HG02852 (cell line): Measurements from ENCODE around the gene DNAH2.

ENCODE experiments used
- ATAC-seq: cut with Tn5 transposase; IDR thresholded peaks from one replicate; pipeline ENCODE4 v1.9.1; 2021; ENCODE audit warnings: mild to moderate bottlenecking, moderate library complexity; ENCODE audit not compliant: unreplicated experiment

DNAH2 gene

DNA sequence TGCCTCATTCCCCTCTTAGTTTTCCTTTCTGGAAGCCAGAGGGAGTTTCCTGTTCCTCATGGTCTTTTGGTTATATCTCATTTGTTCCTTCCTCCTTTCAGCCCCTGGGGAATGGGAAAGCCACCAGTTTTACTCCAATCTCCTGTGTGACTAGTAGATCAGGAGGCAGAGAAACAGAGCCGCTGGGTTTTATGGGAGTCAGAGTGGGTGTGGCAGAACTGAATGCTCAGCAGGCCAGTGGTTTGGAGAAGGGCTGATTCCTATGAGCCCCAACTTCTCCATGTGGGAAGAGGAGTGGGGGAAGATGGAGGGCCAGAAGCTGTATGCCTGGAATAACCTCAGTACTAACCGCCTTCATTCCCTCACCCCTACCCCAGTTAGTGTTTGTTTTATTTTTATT, 4.1 kb downstream of the DNAH2 start:
- ATAC-seq, result no peak

DNA sequence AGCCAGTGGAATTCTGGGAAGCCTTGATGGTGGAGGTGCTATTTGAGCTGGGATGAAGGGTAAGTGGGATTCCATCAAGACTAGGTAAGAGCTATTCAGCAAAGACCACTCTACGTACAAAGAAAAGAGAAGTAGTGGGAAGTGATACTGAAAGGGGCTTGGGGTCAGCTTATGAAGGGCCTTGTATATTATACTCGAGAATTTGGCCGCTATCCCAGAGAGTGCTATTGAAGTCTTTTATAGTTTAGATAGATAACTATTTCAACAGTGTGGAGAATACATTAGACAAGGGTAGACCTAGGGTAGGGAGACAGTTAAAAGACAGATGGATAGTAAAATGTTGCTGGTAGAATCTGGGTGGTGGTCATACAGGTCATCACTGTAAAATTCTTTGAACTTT, 10.3 kb downstream of the DNAH2 start:
- no peak for ATAC-seq

DNA sequence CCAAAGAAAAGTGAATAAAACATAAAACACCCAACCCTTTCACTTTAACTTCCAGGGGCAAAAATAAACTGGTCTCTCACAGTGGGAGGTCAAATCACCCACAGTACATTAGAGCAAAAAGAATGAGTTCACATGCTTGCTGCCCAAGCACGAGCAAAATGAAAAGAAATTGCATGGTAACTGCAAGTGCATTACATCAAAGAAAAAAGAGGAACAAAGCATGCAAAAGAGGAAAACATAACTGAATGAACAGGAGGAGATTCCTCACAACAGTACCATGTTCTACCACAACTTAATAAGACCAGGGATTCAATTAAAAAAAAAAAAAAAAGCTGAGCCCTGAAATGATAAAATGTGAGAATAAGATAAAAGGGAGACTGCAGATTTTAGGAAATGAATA, 12.3 kb downstream of the DNAH2 start:
- ATAC-seq, result no peak

DNA sequence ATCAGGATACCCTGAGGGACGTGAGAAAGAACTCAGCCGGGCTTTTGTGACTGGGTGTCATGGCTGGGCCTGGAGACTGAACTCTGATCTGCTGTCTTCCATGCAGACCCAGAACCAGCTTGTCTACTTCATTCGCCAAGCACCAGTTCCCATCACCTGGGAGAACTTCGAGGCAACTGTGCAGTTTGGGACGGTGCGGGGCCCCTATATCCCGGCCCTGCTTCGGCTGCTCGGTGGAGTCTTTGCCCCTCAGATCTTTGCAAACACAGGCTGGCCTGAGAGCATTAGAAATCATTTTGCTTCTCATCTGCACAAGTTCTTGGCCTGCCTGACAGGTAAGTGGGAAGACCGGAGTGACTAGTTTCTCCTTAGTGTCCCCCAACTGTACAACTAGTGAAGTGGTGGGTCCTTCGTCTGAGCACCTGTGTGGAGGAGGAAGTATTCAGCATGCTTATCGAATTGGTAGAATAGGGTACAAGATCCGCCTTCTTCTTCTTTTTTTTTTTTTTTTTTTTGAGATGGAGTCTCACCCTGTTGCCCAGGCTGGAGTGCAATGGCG, 15.5 kb downstream of the DNAH2 start:
- no peak for ATAC-seq

DNA sequence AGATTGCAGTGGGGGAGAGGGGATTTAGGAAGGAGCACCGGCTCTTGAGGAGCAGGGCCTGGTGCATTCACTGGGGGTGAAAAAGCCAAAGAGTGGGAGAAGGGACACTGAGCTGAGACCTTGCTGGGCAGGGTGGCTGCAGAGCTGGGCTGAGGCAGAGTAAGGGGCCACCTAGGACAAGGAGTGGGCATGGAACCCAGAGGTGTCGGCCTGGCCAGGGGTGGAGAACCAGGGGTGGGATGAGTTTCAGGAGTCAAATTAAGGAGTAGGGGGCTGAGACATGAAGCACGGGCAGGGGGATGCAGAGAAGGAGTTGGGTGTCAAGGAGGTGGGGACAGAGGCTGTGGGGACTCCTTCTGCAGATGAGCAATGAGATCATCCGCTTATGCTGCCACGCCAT, 20.1 kb downstream of the DNAH2 start:
- no peak for ATAC-seq

DNA sequence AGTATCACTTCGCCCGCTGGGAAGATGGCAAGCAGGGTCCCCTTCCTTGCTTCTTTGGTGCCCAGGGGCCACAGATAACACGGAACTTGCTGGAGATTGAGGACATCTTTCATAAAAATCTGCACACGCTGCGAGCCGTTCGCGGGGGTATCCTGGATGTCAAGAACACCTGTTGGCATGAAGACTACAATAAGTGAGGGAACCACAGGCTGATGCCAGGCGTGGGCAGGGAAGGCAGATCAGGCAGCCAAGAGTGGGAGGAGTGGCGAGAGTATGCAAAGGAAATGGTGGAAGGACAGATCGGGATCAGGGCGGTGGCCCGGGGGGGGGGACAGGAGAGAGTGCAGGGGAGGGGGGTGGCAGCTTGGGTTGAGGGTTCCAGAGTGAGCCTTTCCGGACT, 22.2 kb downstream of the DNAH2 start:
- ATAC-seq, result no peak

DNA sequence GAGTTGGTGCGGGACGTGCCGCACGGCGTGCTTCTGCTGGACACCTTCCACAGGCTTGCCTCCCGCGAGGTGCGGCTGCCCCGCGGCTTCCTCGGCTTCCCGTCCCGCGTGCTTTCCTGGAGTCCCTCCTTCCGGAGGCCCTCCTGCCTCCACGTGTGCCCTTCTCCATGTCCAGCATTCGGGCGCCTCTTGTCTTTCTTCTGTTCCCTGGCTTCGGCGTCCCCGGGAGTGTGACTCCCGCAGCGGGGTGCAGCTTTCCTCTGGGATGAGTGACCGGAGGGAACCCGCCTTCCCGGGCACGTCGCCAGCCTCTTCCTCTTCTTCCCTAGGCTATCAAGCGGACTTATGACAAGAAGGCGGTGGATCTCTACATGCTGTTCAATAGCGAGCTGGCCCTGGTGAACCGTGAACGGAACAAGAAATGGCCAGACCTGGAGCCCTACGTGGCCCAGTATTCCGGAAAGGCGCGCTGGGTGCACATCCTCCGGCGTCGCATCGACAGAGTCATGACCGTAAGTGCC, 23.0 kb downstream of the DNAH2 start:
- no peak for ATAC-seq

DNA sequence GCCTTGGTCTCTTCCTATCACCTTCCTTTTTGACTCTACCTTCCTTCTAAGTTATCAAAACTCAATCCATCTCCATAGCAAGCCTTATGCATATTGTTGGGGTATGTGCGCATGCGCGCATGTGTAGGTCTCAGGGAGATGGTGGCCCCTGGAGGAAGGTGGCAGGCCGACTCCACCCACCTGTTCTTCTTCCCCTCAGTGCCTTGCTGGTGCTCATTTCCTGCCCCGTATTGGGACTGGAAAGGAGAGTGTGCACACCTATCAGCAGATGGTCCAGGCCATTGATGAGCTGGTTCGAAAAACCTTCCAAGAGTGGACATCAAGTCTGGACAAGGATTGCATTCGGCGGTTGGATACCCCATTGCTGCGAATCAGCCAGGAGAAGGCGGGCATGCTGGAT, 25.2 kb downstream of the DNAH2 start:
- ATAC-seq, result no peak

DNA sequence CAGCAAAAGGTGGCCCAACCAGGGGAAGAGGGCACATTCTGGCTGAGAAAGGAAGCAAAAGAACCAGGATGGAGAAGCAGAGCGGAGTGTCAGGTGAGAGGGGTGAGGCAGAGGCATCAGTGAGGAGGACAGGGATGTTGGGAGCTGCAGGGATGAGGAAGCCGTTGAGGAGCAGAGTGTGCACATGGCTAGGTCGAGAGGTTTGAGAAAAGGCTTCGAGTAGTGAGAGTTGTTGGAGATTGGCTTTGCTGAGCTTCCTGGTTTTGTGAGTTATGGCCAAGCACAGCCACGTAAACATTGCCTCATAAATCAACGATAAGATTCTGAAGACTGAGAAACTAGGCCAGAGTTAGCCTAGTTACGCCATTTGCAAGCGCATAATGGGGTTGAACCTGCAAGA, 26.9 kb downstream of the DNAH2 start:
- no peak for ATAC-seq

DNA sequence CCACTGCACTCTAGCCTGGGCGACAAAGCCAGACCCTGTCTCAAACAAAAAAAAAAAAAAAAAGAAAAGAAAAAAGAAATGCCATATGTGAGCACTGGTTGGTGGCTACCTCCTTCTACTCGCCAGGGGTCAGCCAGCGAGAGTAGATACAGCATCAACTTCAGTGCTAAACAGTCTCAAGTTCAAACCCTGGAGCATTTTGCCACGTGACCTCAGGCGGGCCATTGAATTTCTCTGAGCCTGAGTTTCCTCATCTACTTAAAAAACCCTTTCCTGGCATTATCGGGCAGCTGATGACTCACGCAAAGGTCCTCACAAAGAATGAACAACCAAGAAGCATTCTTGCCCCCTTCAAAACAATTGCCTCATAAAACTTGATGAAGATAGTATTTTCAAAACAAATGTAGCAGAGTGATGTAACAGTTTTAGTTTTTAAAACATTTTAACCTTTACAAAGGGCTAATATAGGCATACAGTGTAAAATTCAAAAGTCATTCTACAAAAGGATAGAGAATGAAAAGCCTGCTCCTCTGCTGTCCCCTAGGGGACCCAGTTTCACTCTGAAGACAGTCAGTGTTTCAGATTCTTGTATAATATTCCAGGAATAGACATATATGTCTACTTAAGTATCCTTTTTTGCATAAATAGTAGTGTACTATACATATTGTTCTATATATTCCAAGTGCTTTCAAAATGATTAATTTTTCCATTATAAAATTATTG, 28.4 kb downstream of the DNAH2 start:
- ATAC-seq, result no peak

DNA sequence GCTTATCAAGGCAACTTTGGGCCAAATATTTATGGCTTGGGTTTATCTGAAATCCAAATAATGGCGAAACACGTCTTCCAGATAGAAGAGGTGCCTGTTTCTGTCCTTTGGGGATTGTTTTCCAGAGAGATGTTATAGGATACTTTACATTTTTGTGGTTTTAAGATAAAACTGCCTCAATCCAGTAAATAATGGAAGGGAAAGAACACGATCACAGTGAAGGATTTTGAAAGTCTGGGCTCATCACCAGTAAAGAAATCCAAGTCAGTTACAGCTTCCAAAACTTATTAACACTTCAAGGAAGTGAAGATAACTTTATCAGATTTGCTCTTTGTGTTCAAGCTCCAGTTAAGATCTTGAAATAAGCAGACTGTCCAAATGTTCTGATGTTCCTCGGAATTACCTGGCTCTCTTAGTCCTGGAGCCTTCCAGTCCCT, 30.1 kb downstream of the DNAH2 start:
- no peak for ATAC-seq

DNA sequence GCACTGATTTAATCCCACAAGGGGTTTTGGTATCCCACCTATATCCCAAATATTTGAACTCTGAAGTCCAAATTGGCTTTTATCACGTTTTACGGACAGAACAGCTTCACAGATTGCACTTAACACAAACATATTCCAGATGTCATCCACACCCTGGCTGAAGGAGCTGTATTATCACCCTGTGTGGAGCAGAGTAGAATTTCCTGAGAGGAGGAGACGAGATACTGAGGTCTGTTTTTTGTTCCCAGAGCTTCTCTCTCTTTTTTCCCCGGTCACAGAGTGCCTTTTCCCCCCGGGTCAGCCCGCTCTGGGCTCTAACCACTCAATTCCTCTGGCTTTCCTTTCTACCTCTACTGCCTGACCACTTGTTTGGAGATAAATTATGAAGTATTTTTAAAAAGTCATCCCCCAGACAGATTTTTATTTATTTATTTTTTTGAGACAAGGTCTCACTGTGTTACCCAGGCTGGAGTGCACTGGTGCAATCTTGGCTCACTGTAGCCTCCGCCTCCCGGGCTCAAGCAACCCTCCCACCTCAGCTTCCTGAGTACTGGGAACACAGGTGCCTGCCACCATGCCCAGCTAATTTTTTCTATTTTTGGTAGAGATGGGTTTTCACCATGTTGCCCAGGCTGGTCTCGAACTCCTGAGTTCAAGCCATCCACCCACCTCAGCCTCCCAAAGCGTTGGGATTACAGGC, 30.7 kb downstream of the DNAH2 start:
- no peak for ATAC-seq

DNA sequence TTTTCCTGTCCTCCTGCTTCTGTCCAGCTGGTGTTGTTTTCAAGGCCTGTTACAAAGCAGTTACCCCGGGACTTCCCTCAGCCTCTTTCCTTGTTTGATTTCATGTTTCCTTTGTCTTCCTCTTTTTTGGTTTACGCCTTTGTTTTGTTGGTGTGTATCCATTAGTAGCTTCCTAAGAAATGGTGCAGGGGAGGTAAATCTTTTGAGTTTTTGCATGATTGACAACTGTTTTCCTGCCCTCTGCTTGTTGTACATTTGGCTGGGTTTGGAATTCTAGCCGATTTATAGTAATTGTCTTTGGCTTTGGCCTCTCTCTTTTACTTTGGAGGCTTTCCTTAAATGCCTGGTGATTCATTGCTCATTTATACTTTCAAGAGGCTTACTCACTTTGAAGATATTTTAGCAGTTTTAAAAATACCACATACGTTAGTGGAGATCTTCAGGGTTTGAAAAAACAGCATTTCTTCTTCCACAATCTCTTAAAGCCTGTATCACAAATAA, 32.8 kb downstream of the DNAH2 start:
- ATAC-seq, result no peak

DNA sequence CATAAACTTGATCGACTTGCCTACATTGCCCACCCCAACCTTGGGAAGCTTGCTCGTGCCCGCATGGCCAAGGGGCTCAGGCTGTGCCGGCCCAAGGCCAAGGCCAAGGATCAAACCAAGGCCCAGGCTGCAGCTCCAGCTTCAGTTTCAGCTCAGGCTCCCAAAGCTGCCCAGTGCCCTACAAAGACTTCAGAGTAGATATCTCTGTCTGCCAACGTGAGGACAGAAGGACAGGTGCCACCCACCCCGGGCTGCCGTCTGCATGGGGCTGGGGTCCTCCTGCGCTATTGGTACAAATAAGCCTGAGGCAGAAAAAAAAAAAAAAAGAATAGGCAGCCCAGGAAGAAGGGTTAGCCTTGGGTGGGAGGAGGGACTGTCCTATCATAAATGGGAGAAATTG, 37.1 kb downstream of the DNAH2 start:
- no peak for ATAC-seq

DNA sequence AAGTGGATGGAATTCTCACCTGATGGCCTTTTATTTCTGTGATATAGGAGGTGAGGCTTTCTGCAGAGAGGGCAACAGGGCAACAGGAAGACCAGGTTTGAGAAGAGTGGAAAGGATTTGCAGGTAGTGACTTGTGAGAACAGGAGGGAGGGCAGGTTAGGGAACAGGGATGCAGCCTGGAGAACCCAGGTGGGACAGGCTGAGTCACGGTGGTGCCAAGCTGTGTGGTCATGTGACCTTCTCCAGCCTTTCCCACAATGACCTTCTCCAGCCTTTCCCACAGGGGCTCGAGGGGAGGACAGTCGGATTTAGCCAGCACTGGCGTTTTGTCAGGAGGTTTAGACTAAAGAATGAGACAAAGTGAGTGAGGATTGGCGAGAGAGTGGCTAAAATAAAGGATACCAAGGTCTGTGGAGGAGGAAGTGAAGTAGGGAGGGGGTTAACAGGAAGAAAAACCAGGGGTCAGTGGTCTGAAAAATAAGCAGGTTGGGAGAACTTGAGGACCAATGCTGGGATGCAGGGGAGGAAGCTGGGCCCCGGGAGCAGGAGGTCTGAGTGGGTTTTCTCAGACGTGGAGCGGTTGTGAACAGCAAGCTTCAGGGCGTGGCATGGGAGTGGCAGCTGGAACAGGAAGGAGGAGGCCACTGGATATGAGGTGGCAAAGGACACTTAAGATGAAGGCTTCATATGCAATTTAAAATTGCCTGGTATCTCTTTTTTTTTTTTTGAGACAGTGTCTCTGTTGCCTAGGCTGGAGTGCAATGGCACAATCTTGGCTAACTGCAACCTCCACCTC, 37.7 kb downstream of the DNAH2 start:
- no peak for ATAC-seq

DNA sequence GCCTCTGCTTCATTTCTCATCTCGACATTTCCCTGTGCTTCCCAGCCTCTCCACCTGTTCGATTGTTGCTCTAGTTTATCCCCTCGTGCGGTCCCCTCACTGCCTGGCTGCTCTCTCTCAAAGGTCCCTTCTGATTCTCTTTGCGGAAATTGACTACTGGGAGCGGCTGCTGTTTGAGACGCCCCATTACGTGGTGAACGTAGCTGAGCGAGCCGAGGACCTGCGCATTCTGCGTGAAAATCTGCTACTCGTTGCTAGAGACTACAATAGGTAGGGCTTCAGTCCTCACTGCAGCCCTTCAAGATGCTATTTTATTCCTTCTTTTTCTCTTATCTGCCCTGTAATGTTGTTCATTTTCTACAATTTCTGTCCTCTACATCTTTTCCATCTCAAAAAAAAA, 39.4 kb downstream of the DNAH2 start:
- no peak for ATAC-seq

DNA sequence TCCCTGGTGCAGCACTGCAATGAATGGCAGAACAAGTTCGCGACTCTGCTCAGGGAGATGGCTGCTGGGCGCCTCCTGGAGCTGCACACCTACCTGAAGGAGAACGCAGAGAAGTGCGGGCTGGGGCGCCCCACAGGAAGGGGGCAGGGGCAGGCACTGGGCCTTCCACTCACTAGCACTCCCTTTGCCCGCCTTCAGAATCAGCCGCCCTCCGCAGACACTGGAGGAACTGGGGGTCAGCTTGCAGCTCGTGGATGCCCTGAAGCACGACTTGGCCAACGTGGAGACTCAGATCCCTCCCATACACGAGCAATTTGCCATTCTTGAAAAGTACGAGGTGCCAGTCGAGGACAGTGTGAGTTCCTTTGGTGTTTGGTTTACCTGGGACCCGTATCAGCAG, 46.4 kb downstream of the DNAH2 start:
- ATAC-seq, result no peak

DNA sequence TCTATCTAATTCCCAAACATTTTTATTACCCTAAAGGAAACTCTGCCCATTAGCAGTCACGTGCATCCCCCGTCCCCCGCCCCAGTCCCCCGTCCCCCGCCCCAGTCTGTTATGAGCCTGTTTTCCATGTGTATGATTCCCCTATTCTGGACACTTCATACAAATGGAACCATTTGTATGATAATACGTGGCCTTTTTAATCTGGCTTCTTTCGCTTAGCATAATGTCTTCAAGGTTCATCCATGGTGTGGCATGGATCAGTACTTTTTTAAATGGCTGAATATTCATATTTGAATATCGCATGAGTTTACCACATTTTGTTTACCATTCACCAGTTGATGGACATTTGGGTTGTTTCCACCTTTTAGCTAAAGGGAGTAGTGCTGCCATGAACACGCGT, 49.5 kb downstream of the DNAH2 start:
- no peak for ATAC-seq

DNA sequence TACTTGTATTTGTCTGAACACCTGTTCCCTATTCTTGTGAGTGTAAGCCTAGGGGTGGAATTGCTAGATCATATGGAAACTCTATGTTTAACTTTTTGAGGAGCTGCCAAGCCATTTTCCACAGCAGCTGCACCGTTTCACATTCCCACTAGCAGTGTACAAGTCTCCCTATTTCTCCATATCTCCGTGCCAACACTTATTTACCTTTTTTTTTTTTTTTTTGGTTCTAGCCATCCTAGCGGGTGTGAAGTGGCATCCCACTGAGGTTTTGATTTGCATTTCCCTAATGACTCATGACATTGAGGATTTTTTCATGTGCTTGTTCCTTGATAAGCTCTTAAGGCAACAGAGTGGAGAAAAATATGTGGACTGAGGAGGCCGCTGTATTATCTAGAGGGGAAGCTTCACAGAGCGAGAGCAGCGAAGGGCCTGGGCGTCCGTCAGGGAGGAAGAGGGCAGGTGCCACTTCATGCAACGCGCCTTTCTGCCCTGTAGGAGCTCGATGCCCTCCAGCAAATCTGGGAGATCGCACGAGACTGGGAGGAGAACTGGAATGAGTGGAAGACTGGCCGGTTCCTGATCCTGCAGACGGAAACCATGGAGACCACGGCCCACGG, 50.0 kb downstream of the DNAH2 start:
- ATAC-seq, result no peak

DNA sequence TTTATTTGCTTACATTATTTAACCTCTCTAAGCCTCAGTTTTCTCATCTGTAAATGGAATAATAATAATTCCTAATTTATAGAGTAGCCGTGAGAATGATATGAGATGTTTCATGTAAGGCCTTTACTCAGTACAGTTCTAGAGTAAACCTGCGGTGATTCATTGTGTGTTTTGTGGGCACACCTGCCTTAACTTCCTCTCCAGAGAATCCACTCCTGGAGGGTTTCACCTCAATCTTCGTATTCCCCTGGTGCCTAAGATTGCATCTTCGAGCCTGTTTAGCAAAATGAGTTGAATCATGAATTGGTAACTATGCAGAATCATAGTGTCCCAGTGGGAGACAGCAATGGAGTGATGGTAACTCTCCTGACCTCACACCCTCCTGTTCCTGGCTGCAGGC, 52.3 kb downstream of the DNAH2 start:
- no peak for ATAC-seq

DNA sequence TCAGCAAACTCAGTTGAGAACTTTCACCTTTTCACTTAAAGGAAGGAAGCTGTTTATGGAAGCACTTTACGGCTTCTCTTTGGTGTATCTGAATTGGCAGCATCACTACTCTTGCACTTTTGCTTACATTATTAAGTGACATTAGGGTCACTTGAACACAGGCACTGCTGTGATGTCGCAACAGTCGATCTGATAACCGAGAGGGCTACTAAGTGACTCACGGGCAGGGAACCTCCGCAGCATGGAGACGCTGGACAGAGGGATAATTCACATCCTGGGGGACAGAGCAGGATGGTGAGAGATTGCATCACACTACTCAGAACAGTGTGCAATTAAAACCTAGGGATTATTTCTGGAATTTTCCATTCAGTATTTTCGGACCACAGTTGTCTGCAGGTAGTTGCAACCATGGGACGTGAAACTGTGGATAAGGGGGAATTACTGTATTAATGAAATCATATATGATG, 56.5 kb downstream of the DNAH2 start:
- no peak for ATAC-seq
